Measurements from ENCODE around the gene BRPF1.

- no peak for TF ChIP-seq CTCF (IDR thresholded peaks at IDR 0.05)
- no peak for TF ChIP-seq RAD21 (IDR thresholded peaks at IDR 0.05; ENCODE audit: low read length)
- TF ChIP-seq, protein P1, sequence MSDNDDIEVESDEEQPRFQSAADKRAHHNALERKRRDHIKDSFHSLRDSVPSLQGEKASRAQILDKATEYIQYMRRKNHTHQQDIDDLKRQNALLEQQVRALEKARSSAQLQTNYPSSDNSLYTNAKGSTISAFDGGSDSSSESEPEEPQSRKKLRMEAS (IDR thresholded peaks at IDR 0.05; ENCODE audit: low read depth): no peak
- TF ChIP-seq NRF1 (IDR thresholded peaks at IDR 0.05; ENCODE audit: low read depth, low read length): no peak
- no peak for TF ChIP-seq TAF1 (IDR thresholded peaks at IDR 0.05; ENCODE audit: borderline replicate concordance, low read depth, low read length)
Observed at GRCh38 chr3:9757427-9757826, 25.9 kb downstream of the BRPF1 start.
